Right forelimb (tissue), 1 donor: ENCODE measurements around the gene SPRY1.

Experiments
- DNase-seq: peaks from one replicate; pipeline ENCODE4 v3.0.0-alpha.2; 2018

Gene SPRY1

GRCh38 chr4:123449362-123449761, 52.8 kb downstream of the SPRY1 start:
- DNase-seq = no peak

GRCh38 chr4:123449780-123450179, 53.2 kb downstream of the SPRY1 start:
- no peak for DNase-seq

- no peak for DNase-seq
Observed at GRCh38 chr4:123450393-123450792, 53.8 kb downstream of the SPRY1 start.

- no peak for DNase-seq
Observed at GRCh38 chr4:123452616-123453015, 56.0 kb downstream of the SPRY1 start.

GRCh38 chr4:123453061-123453680, 56.6 kb downstream of the SPRY1 start:
- DNase-seq = no peak
